ENCODE measurements around the gene PNCK. TPM values are rescaled to one million over a fixed set of nuclear protein-coding genes. Genes with fewer than 3 reads are reported as not detected.
A peak's percentile ranks its signal among the peaks of the same experiment; 100 is the strongest.

PNCK gene
- total and polyA plus RNA-seq, 9 donors: 0.51 to 5.9 (median 1.3) TPM; not detected in 1

- WGBS, 3 donors: 49 to 55% (median 53%) methylated on average over 15 of the region's 15 CpGs
- intact Hi-C loops (cut with DNase I): no loop called here
- Histone ChIP-seq H3K4me3 (no peak overlapping the region), H3K36me3 (no peaks in the 10 kb centered on the region), H3K4me1 (ENCODE audit: insufficient read depth) (peaks cover 5% of the 10 kb centered on the region), H3K27me3 (no peaks in the 10 kb centered on the region), H3K9me3 (no peaks in the 10 kb centered on the region), H3K27ac (no peak overlapping the region)
- peak; percentile 36 to 73 (median 53) for DNase-seq
- TF ChIP-seq EP300 (IDR thresholded peaks at IDR 0.05) (no peak), CTCF (IDR thresholded peaks at IDR 0.05) (no peak), POLR2A (IDR thresholded peaks at IDR 0.05) (no peak)
Observed at GRCh38 chrX:153634832-153635231, 38.8 kb downstream of the PNCK start.

- DNase-seq: peak in 1 of 5 donors; percentile 7
- 66 to 79% (median 71%) methylated on average over 9 of the region's 9 CpGs for WGBS, 3 donors
Observed at GRCh38 chrX:153634236-153634635, 39.4 kb downstream of the PNCK start.

GRCh38 chrX:153633607-153634180, 39.9 kb downstream of the PNCK start:
- intact Hi-C loops (cut with DNase I): no loop called here
- peaks cover 5% of the 10 kb centered on the region for H3K4me1 ChIP-seq (ENCODE audit: insufficient read depth)

More at GRCh38 chrX:153634236-153634635, 39.4 kb downstream of the PNCK start:
- TF ChIP-seq CTCF (IDR thresholded peaks at IDR 0.05) (no peak), EP300 (IDR thresholded peaks at IDR 0.05) (no peak), POLR2A (IDR thresholded peaks at IDR 0.05) (no peak)
- Histone ChIP-seq H3K4me1 (ENCODE audit: insufficient read depth) (peaks cover 5% of the 10 kb centered on the region), H3K36me3 (no peaks in the 10 kb centered on the region), H3K27ac (no peak overlapping the region), H3K9me3 (no peaks in the 10 kb centered on the region), H3K4me3 (no peak overlapping the region), H3K27me3 (no peaks in the 10 kb centered on the region)
- intact Hi-C loops (cut with DNase I): no loop called here

GRCh38 chrX:153633048-153633447, 40.6 kb downstream of the PNCK start:
- Histone ChIP-seq H3K4me1 (ENCODE audit: insufficient read depth) (peaks cover 5% of the 10 kb centered on the region), H3K27me3 (no peaks in the 10 kb centered on the region), H3K4me3 (no peak overlapping the region), H3K9me3 (no peaks in the 10 kb centered on the region), H3K27ac (no peak overlapping the region), H3K36me3 (no peaks in the 10 kb centered on the region)
- peak in 2 of 5 donors; percentile 7 to 8 for DNase-seq
- 82 to 93% (median 91%) methylated on average over 14 of the region's 14 CpGs for WGBS, 3 donors
- TF ChIP-seq POLR2A (IDR thresholded peaks at IDR 0.05) (no peak), EP300 (IDR thresholded peaks at IDR 0.05) (no peak), CTCF (IDR thresholded peaks at IDR 0.05) (no peak)
- intact Hi-C loops (cut with DNase I): no loop called here

More at GRCh38 chrX:153633607-153634180, 39.9 kb downstream of the PNCK start:
- WGBS, 3 donors: 73 to 85% (median 82%) methylated on average over 14 to 15 of the region's 15 CpGs
- Histone ChIP-seq H3K27me3 (no peaks in the 10 kb centered on the region), H3K27ac (no peak overlapping the region), H3K4me3 (no peak overlapping the region), H3K9me3 (no peaks in the 10 kb centered on the region), H3K36me3 (no peaks in the 10 kb centered on the region)
- TF ChIP-seq CTCF (IDR thresholded peaks at IDR 0.05) (no peak), EP300 (IDR thresholded peaks at IDR 0.05) (no peak), POLR2A (IDR thresholded peaks at IDR 0.05) (no peak)
- DNase-seq: peak in 3 of 5 donors; percentile 10 to 28 (median 14)
